ENCODE data around the gene PTP4A1.

PTP4A1 gene

GRCh38 chr6:63610944-63611343 lies 38.7 kb downstream of the PTP4A1 start:
- H3K4me1 ChIP-seq: no peaks in the 10 kb centered on the region
- H3K27ac ChIP-seq: no peak overlapping the region
- H3K36me3 ChIP-seq: no peaks in the 10 kb centered on the region
- no peaks in the 10 kb centered on the region for H3K9me3 ChIP-seq
- no peak for TF ChIP-seq CTCF (IDR thresholded peaks at IDR 0.05)
- DNase-seq: no peak
- intact Hi-C loops (cut with DNase I; ENCODE audit: low total_unique reads): no loop called here
- no peaks in the 10 kb centered on the region for H3K27me3 ChIP-seq
- no peak overlapping the region for H3K4me3 ChIP-seq

- Histone ChIP-seq H3K27me3 (no peaks in the 10 kb centered on the region), H3K4me3 (no peak overlapping the region), H3K27ac (no peak overlapping the region), H3K4me1 (no peaks in the 10 kb centered on the region), H3K36me3 (no peaks in the 10 kb centered on the region), H3K9me3 (no peaks in the 10 kb centered on the region)
- TF ChIP-seq CTCF (IDR thresholded peaks at IDR 0.05): no peak
- DNase-seq: no peak
- intact Hi-C loops (cut with DNase I; ENCODE audit: low total_unique reads): no loop called here
Observed at GRCh38 chr6:63611560-63611959, 39.3 kb downstream of the PTP4A1 start.

GRCh38 chr6:63615590-63615989 lies 43.3 kb downstream of the PTP4A1 start:
- Histone ChIP-seq H3K9me3 (no peaks in the 10 kb centered on the region), H3K27me3 (peaks cover 0 to 7% of the 10 kb centered on the region in 2 donors), H3K36me3 (no peaks in the 10 kb centered on the region), H3K4me3 (no peak overlapping the region), H3K4me1 (no peaks in the 10 kb centered on the region), H3K27ac (no peak overlapping the region)
- intact Hi-C loops (cut with DNase I; ENCODE audit: low total_unique reads): no loop called here
- no peak for DNase-seq
- TF ChIP-seq CTCF (IDR thresholded peaks at IDR 0.05): no peak
